Posterior vena cava (tissue), 2 donors: Measurements from ENCODE around the gene CACNA2D3. TPM values are rescaled to one million over a fixed set of nuclear protein-coding genes. Genes with fewer than 3 reads are reported as not detected.

ENCODE experiments used
- DNase-seq: peaks from one replicate; pipeline ENCODE4 v3.0.0-alpha.2; 2020; ENCODE audit warnings: low spot score
- intact Hi-C, 2 donors: fragments of 100-400 bp; cut with DNase I; formaldehyde crosslinking; loops; one replicate each; pipeline versions ENCODE4 v1.14.1 to v1.14.2; 2022 to 2023
- total RNA-seq, 2 donors: library from RNA; stranded (reverse); fragmentation: NEBNext Ultra II Directional; extraction: Animal tissue kit (Norgen Biotek cat#: 25700); gene quantifications; one replicate each; pipeline ENCODE4 v1.2.1, GENCODE V29; 2021
- donor health status: DM: yes; HTN: yes; CAD: no.
- donor health status: DM: yes; HTN: yes; CAD: no.

The CACNA2D3 gene
- total RNA-seq, 2 donors from 2014 or later: 2.0 to 4.0 TPM

DNA sequence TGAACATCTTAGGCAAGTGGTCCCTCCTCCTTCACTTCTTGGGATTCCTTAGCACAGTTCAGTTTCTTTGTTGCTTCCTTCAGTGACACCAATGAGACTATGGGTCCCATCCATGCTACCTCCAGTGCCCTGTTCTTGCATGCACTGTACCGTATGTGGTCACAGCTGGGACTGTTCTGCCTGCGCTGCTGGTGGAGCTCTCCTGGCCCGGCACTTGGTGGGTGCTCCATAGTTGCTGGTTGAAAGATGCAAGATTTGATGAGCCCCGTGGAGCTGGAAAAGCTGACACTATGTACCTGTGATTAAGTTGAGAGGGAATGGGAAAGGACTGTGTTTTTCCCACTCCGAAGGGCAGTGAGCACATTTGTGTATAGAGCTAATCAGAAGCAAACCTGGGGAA is 407.7 kb downstream of the CACNA2D3 start:
- intact Hi-C loops: no loop called here
- no peak for DNase-seq

DNA sequence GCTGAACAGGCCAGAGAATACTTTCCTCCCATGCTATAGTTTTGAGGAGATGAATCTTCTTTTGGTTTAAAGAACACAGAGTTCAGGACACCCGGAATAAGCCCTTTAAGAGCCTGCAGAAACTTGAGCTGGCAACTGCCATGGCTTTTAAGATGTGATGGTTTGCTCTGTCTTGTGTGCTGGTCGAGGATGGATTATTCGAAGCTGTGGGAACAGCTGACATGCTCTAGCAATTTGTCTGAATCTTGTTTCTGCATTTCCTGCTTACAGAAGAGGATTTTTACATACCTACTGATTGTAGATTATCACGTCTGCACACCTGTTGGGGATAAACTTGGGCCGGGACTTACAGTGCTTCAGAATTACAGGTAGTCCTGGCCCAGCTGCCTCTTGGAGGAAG is 408.6 kb downstream of the CACNA2D3 start:
- intact Hi-C loops: no loop called here

GRCh38 chr3:54531741-54532140 is 409.4 kb downstream of the CACNA2D3 start:
- no peak for DNase-seq
- intact Hi-C loops: no loop called here

More for the DNA sequence above, 408.6 kb downstream of the CACNA2D3 start:
- DNase-seq: no peak

DNA sequence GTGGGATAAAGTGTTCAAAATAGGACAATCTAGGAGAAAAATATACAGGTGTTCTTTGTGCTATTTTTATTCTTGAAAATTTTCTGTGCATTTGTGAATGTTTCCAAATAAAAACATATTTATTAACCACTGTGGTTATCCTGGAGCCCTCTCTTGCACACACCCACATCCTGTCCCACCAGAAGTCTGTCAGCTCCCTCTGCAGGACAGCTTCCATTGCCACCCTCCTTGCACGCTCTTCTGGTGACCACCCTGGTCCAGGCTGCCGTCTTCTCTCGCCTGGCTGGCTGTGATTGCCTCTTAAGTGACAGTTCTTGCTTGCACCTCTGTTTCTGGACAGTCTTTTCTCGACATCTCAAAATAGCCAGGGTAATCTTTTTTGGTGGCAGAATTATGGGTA is 411.5 kb downstream of the CACNA2D3 start:
- DNase-seq: no peak
- intact Hi-C loops: no loop called here

DNA sequence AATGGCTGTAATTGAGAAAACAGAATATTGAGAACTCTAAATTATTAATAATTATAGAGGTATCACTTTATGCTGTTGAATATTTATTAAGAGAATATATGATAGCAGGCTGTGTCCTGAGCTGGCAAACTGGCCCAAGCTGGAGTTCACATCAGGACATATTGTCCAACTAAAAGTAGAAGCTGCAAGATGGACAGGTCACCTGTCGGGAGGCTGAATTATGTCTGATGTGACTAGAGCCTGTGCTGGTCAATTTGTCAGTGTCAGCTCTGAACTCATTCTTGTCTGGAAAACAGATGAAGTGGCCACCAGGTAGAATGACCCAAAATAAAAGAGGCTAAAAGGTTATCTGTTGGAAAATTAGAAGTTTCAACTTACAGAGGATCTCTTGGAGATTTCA is 413.3 kb downstream of the CACNA2D3 start:
- no peak for DNase-seq
- intact Hi-C loops: loop anchor here in 1 of 2 donors (2.0 kb wide), 1 partner anchor 39 kb away; no protein-coding TSS in a partner anchor

GRCh38 chr3:54536450-54536849 is 414.1 kb downstream of the CACNA2D3 start:
- intact Hi-C loops: loop anchor here in 1 of 2 donors (2.0 kb wide), 1 partner anchor 40 kb away; no protein-coding TSS in a partner anchor
- DNase-seq: no peak

DNA sequence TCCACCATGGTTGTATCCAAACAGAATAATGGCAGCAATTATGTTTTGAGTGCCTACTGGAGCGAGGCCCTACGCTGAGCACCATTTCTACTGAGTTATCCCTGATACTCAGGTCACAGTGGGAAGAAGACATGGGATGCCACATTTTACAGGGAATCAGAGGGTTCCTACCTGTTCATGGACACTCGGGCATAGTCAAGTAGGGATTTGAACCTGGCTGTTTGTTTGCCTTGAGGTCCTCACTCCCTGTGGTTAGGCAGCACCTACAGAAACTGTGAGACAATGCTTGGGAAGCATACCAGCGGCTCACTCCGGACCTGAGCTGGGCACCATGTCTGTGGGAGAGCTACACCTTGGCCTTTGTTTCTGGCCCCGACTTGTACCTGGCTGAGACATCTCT is 415.2 kb downstream of the CACNA2D3 start:
- DNase-seq: no peak
- intact Hi-C loops: loop anchor here in 1 of 2 donors (2.0 kb wide), 1 partner anchor 41 kb away; no protein-coding TSS in a partner anchor

GRCh38 chr3:54538346-54538745 is 416.0 kb downstream of the CACNA2D3 start:
- intact Hi-C loops: no loop called here
- DNase-seq: no peak

DNA sequence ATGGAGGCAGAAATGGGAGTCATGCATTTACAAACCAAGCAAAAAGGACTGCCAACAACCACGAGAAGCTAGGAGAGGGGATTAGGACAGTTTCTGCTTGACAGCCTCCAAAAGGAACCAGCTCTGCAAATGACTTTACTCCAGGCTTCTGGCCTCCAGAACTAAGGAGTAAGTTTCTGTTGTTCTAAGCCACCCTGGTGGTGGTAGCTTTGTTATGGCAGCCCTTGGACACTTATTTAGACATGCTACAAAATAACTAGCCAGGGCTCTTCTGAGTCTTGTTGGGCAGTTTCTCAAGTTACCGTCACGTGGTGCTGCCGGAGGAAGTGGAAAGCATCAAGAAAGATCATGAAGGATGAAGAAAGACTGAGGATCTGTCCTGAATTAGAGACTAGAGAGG is 419.0 kb downstream of the CACNA2D3 start:
- DNase-seq: no peak
- intact Hi-C loops: no loop called here

DNA sequence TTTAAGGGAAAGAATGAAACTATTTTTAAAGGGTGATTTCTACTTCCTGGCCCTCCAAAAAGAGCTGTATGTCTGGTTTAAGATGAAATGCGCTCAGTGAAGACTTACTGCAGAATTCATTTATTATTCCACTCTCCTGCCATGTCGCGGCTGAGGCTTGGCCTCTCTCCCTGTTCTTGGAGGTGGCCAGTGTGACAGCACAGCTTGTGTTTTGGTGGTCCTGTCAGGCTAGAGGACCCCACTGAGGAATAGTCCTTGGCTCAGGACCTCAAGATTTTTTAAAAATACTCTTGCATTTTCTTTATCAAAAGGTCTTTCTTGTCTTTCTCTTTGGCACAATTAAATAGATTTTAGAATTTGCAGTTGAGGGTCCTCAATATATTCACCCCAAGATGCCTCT is 421.1 kb downstream of the CACNA2D3 start:
- intact Hi-C loops: no loop called here
- no peak for DNase-seq

DNA sequence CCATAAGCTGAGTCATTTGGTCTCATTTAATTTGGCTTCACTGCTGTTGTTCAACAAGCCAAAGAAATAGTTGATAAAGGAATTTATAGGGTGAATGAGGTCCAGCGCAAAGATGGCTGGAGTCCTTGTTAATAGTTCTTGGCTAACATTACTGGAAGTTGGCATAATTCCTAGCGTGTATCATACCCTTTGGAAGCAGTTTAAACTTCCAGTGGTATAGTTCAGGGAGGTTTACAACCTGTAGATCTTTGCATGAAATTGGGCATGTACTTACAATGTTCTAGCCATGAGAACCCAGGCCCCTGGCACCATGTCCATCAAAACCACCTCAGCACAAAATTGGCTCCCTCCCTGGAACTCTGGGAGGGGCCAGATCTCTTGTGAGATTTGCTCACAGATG is 424.7 kb downstream of the CACNA2D3 start:
- no peak for DNase-seq
- intact Hi-C loops: no loop called here

- no peak for DNase-seq
- intact Hi-C loops: no loop called here
These were observed 425.5 kb downstream of the CACNA2D3 start for GRCh38 chr3:54547846-54548245.

GRCh38 chr3:54549607-54550220 is 427.4 kb downstream of the CACNA2D3 start:
- no peak for DNase-seq
- intact Hi-C loops: no loop called here

DNA sequence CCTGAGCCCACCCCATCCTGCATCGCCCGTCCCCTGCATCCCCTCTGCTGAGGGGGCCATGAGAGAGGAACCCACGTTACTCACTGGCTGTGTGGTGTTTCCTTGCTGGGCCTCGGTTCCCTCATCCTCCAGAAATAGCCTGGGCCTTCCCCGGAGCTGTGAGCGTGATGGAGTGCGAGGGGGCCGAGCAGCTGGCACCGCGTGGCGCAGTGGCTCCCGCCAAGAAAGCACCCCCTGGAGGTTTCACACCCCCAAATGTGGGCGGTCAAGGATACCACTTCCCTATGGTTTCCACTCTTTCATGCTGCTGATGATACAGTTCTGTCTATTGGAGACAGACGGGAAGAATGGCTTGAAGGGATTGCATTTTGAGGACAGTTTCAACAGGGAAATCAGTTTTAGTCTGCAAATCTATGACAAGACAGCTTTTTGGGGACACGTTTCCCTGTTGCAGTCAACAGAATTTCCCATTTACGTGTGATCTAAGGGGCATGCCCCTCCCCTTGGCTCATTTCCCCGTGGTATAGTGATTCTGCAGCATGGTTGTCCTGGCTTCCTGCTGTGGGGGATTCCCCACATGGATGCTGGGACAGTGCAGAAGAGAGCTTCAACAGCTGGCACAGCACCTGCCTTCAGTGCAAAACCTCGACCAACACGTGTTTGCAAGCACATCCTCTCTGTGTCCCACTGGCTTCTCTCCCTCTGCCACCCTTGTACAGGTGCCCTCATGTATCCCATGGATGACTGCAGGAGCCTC is 428.0 kb downstream of the CACNA2D3 start:
- intact Hi-C loops: no loop called here
- DNase-seq: no peak

DNA sequence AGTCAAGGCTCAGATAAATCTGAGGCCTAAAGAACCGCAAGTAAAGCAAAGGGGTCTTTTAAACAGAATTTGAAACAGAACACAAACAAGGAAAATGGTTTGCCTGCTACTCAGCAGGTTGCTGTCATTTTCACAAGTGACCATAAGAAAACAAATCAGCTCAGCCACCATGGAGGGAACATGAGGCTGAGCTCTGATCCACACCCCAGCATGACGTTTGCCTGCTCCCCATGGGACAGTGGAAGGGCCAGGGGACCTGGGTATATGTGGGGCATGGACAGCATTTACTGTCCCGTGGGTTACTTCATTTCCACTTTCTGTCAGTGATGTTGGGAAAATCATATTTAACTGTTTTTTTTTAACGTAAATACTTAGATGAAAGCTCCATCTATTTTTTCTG is 434.3 kb downstream of the CACNA2D3 start:
- DNase-seq: no peak
- intact Hi-C loops: no loop called here

DNA sequence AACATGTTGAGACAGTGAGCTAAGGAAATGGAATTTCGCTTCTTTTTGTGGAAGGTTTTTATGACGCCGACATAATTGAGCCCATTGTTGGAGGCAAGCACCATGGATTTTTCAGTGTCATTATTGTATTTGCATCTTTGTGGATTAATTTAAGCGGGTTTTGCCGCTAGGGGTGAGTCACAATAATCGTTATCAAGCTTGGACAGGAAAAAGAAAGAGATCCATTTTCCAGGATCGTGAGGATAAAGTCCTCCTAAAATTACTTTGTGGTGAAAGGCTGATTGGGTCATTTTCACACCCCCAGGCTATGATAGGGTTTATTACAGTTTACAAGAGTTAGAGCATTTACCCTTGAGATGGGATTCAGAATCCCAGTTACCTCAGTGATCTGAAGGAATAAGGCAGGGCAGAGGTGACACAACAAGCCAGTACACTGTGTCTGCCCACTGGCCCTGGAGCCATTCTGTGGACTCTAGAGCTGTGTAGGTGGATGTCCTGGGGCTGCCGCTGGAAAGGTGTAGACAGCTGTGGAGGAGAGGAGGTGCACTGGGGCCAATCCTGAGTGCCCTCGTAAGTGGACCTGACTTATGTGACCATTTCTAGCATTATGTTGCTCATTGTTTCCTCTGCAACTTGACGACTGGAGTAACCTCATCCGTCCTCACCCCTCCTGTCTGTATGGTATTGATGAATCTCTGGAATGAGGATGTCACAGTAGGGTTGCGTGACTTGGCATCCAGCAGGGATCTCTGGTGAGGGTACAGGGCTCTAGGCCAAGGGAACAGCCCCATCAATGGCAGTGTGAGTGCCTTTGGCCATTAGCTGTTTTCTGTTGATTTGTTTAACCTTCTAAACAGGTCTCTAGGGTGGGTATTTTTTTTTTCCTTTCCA is 435.4 kb downstream of the CACNA2D3 start:
- intact Hi-C loops: no loop called here
- DNase-seq: no peak

DNA sequence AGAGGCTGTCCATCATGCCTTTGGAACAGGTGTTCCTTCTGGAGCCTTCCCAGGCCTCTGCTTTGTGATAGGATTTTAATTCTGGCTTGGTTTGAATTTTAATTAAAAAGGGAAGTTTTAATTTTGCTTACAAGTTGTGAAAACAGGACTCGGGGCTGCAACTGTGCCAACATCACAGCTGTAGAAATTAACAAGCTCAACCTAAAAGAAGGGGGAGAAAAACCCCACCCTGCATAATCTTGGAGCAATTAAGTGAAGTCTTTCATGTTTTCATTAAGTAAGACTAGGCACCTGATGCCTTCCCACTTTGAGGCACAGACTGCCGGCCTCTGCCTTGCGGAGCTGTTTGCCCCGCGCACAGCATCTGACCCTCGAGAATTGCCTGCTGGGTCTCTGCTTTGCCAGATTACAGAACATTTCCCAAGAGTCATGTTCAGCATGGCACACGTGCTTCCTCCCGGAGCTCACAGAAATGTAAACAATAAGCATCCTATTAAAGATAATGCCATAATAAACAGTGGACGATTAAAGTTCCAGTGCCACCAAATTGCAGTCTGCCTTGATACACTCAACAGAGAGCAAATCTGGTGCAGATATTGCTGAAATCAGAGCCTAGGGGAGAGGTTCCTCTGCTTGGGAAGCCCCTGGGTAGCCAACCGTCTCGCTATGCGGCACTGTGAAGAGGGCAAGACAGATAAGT is 441.3 kb downstream of the CACNA2D3 start:
- no peak for DNase-seq
- intact Hi-C loops: no loop called here

GRCh38 chr3:54564374-54564925 is 442.1 kb downstream of the CACNA2D3 start:
- intact Hi-C loops: no loop called here
- DNase-seq: no peak

- DNase-seq: no peak
- intact Hi-C loops: no loop called here
These were observed 443.6 kb downstream of the CACNA2D3 start for GRCh38 chr3:54565956-54566355.
